AG04450 (cell line): Measurements from ENCODE around the gene PDLIM3. TPM values are rescaled to one million over a fixed set of nuclear protein-coding genes. Genes with fewer than 3 reads are reported as not detected.

Experiments
- CTCF ChIA-PET: fragments of 300-600, 350-600 bp; formaldehyde crosslinking; extraction: SDS; loops from one replicate; lab custom pipeline; 2022; ENCODE audit warnings: antibody characterized with exemption, inconsistent platforms; lab: Charles Lee
- POLR2A ChIA-PET: fragments of 350-600 bp; formaldehyde crosslinking; extraction: SDS; loops from one replicate; lab custom pipeline; 2021; ENCODE audit warnings: antibody characterized with exemption, inconsistent platforms; lab: Yijun Ruan, JAX
- DNase-seq: peaks from one replicate; pipeline ENCODE4 v3.0.0-alpha.2; 2011; ENCODE audit warnings: low read depth, low spot score
- H3K27ac ChIP-seq: one replicate; pipeline ENCODE4 v1.5.1; 2012; ENCODE audit warnings: low read depth, low read length, control low read depth
- H3K27me3 ChIP-seq: one replicate; pipeline ENCODE4 v1.6.0; 2012; ENCODE audit warnings: low read length; ENCODE audit not compliant: control insufficient read depth, insufficient read depth
- H3K4me3 ChIP-seq: 2 replicates; pipeline ENCODE4 v1.5.1; 2011; ENCODE audit warnings: mild to moderate bottlenecking, low read depth, low read length, control low read depth
- H3K9me3 ChIP-seq: 2 replicates; pipeline ENCODE4 v1.5.1; 2012; ENCODE audit warnings: low read length; ENCODE audit not compliant: control insufficient read depth, insufficient read depth
- CTCF ChIP-seq: IDR thresholded peaks from 2 replicates; pipeline ENCODE4 v1.5.1; 2011; ENCODE audit warnings: low read depth, low read length, control low read depth, inconsistent platforms
- polyA plus RNA-seq: library from polyadenylated mRNA; depleted of rRNA; stranded (reverse); fragments of >200 nt; gene quantifications from 2 replicates; pipeline ENCODE4 v1.2.3, GENCODE V29; 2011

PDLIM3 gene
- polyA plus RNA-seq, 1 experiment = 15.4 TPM

GRCh38 chr4:185467101-185467500, 68.2 kb downstream of the PDLIM3 start:
- no peak for DNase-seq
- Histone ChIP-seq H3K27ac (no peak overlapping the region), H3K27me3 (peaks cover 15% of the 10 kb centered on the region), H3K4me3 (no peak overlapping the region), H3K9me3 (no peaks in the 10 kb centered on the region; the same call in 1 of the 2 replicates)
- no peak for TF ChIP-seq CTCF
- CTCF ChIA-PET = interaction anchor here (0.6 to 1.8 kb wide), 3 partner anchors 36 to 570 kb away, joined by 4 to 5 read pairs (median 5); no protein-coding TSS in a partner anchor
- POLR2A ChIA-PET = no interaction called here

GRCh38 chr4:185465707-185466106, 69.6 kb downstream of the PDLIM3 start:
- no peak overlapping the region for H3K27ac ChIP-seq
- ChIA-PET POLR2A (interaction anchor here (0.9 kb wide), 1 partner anchor 132 kb away, joined by 3 read pairs; no protein-coding TSS in a partner anchor), CTCF (interaction anchor here (1.0 to 1.8 kb wide), 2 partner anchors 40 to 132 kb away, joined by 3 to 4 read pairs; partner anchors contain the start of gene UFSP2)

GRCh38 chr4:185464887-185465286, 70.4 kb downstream of the PDLIM3 start:
- Histone ChIP-seq H3K27me3 (peaks cover 9% of the 10 kb centered on the region), H3K9me3 (no peaks in the 10 kb centered on the region), H3K4me3 (no peak overlapping the region), H3K27ac (no peak overlapping the region)
- ChIA-PET CTCF (interaction anchor here (1.0 to 2.2 kb wide), 2 partner anchors 39 to 133 kb away, joined by 3 to 13 read pairs; partner anchors contain the start of gene UFSP2), POLR2A (interaction anchor here (0.9 to 1.4 kb wide), 2 partner anchors 39 to 132 kb away, joined by 3 read pairs; partner anchors contain the start of gene UFSP2)
- no peak for DNase-seq
- no peak for TF ChIP-seq CTCF

More at GRCh38 chr4:185465707-185466106, 69.6 kb downstream of the PDLIM3 start:
- peaks cover 13% of the 10 kb centered on the region for H3K27me3 ChIP-seq
- H3K9me3 ChIP-seq = no peaks in the 10 kb centered on the region
- TF ChIP-seq CTCF = no peak
- H3K4me3 ChIP-seq = no peak overlapping the region
- DNase-seq = no peak

- TF ChIP-seq CTCF = no peak
- POLR2A ChIA-PET = interaction anchor here (1.4 kb wide), 1 partner anchor 38 kb away, joined by 3 read pairs; the partner anchor contains the start of gene UFSP2
- H3K9me3 ChIP-seq = no peaks in the 10 kb centered on the region
- H3K27ac ChIP-seq = no peak overlapping the region
- CTCF ChIA-PET = interaction anchor here (0.7 to 2.2 kb wide), 2 partner anchors 134 to 574 kb away, joined by 4 to 13 read pairs; no protein-coding TSS in a partner anchor
- H3K27me3 ChIP-seq = peaks cover 4% of the 10 kb centered on the region
- DNase-seq = no peak
- H3K4me3 ChIP-seq = no peak overlapping the region
These were observed 71.1 kb downstream of the PDLIM3 start for GRCh38 chr4:185464183-185464582.

- POLR2A ChIA-PET = no interaction called here
- Histone ChIP-seq H3K27ac (no peak overlapping the region), H3K27me3 (peaks cover 4% of the 10 kb centered on the region), H3K9me3 (no peaks in the 10 kb centered on the region), H3K4me3 (no peak overlapping the region)
- TF ChIP-seq CTCF = no peak
- DNase-seq = no peak
- CTCF ChIA-PET = interaction anchor here (2.2 kb wide), 1 partner anchor 134 kb away, joined by 13 read pairs; no protein-coding TSS in a partner anchor
These were observed 71.8 kb downstream of the PDLIM3 start for GRCh38 chr4:185463541-185463940.
